G401.6 (cell line): ENCODE measurements around the gene OPN4.

Experiments used
- FAIRE-seq: peaks from 2 replicates; lab custom pipeline; 2012; peaks lifted over from hg19 to GRCh38; lab: Jason Lieb, UNC

The OPN4 gene

DNA sequence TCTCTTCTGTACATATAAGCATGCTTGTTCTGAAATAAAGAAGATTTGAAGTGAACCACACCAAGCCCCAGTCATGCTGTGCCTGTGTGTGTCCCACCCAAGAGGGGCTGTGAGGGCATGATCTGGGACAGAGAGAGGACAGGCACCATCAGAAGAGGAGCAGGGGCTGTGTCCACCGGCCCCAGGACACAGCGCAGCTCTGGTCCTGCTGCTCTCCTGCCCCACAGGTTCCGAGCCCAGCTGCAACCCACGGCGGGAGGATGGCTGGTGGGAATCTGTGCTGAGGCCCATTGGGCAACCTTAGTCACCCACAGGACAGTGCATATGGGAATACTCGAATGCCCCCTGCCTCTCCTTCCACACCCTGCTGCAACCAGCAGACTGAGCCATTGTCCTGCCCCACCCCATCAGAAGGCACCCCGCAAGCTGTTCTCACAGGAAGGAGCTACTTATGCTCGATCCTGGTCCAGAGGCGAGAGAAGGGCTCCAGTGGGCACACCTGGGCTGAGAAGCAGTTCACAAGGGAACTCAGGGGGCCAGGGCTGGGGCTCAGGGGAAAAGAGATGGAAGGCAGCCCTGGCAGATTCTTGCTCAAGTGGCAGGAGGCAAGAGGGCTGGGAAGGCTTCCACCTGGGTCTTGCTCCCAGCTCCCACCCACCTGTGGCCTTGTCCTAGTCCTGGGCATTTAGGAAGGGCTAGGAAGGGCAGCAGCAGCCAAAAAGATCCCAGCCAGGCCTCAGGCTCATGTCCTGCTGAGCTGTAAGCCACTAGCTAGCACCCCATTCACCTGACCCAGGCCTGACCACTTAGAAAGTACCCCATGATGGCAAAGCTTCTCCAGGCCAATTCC lies 45.9 kb downstream of the OPN4 start:
- no peak for FAIRE-seq

DNA sequence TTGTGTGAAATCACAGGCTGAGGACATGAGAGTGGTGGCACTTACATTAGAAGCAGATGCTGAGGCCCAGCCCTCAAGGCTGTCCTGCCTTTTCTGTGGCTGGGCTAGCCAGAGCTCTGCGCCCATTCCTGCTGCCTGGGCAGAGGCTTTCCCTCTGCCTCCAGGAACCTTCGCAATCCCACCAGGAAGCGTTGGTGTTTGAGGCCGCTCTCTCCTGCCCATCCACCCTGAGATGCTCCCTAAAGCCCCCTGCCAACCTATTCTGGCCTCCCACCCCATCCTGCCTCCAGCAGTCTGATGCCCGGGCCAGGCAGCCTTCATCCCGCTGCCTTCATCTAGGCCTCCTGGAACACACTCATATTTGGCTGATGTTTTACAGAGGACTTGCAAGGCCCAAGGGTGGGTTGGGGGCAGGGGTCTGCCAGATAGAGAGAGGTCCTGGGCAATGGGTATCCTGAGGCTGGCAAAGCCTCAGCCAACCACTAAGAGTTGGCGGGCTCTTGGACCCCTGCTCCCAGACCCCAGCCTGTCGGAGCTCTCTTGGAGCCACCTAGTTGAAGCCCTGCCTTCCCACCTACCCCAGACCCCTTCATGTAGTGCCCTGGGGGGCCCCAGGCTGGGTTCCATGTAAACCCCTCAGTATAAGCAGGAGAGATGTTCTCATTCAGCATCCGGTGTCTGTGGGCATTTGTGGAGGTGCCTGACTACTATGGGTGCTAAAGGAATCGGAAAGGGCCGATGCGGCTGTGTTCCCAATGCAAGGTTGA lies 46.7 kb downstream of the OPN4 start:
- no peak for FAIRE-seq

DNA sequence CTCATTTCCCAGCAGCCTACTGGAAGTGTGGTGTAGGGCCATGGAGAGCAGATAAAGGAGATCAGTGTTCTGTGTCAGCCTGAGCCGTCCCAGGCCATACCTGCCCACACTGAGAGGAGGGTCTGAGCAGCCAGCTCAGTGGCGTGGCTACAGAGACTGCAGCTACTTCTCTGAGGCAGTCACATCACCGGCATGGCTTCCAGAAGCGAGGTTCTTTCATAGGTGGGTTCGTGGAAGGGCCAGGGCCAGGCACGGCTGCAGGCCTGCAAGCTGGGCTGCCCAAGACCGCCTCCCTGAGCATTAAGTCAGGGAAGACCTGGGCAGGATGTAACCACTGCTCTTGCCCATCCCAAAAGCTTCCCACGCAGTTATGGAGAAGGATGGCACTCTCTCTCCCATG lies 48.8 kb downstream of the OPN4 start:
- FAIRE-seq, result no peak

DNA sequence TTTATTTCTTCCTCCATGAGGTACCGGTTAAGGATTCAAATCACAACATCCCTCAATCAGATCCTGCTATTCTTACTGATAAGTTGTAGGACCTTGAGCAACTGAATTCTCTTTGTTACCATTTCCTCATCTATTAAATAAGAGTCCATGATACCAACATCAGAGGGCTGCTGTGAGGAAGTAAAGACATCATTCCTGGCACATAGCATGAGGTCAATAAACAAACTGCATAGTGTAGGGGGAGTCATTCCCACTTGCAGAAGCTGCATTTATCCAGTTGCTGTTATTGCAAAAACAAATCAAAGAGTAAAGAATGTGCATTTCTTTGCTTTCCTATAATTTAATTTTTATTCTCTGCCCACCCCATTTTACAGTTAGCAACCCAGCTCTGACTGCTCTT lies 50.8 kb downstream of the OPN4 start:
- no peak for FAIRE-seq

DNA sequence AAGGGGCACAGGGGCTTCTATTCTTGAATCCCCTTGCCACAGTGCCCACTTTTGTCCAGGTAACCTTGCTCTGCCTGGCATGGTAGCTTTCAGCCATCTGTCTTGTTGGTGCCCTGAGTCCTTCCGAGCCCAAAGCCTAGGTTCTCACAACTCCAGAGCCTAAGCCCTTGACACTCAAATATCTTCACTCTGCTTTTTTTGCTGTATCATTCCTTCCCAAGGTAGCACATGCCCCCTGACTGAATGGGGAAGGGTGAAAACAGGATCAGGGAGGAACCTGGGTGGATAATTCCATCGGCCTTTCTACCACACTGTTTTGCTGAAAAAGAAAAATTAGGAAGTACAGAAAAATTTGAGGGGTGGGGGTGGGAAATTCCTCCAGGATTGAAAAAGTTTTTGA lies 51.6 kb downstream of the OPN4 start:
- FAIRE-seq, result no peak

DNA sequence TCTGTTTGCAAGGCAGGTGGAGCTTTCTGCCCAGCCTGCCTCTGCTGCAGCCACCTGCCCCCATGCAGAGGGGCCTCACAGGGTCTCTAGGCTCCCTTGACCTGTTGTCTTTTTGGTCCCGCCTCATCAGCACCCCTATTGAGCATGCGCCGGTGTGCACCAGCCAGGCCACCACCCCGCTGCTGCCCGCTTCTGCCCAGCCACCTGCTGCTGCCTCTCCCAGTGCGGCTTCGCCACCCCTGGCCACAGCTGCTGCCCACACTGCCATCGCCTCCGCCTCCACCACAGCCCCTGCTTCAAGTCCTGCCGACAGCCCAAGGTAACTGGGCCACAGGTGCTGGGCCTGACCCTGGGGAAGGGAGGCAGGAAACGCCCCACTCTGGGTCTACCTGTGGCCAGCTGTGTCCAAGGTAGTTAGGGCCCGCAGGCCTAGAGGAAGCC lies 52.1 kb downstream of the OPN4 start:
- FAIRE-seq, result no peak

DNA sequence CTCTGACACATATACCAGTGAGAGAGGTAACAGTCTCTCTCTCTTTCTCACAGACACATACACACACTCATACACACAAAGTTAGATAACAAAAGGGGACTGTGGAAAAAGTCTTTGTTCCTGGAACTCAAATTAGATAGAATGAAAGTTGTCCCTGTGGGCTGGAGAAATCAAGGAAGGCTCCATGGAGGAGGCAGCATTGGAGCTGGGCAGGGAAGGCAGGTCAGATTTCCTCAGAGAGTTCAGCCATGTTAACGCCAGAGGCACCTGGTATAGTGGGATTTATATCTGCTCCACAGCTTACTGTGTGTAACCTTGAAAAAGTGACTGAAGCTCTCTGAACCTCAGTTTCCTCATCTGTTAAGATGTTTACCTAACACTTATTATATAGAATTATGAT lies 52.6 kb downstream of the OPN4 start:
- no peak for FAIRE-seq

DNA sequence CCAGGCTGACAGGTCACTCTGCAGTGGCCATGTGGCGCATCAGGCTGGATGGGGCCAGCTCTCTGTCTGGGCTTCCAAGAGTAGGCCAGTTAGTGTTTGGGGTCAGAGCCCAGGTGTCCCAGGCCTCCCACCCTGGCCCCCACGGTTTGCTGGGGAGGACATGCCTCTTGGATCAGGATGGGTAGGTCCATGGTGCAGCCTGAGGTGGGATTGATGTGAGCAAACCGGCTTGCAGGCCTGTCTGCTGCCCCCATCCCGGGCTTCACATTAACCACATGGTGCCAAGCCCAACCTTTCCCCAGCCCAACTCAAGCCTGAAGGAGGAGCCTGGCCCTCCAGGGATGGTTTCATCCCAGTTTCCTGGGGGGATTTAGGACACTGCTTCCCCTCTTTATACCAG lies 53.2 kb downstream of the OPN4 start:
- FAIRE-seq, result no peak

DNA sequence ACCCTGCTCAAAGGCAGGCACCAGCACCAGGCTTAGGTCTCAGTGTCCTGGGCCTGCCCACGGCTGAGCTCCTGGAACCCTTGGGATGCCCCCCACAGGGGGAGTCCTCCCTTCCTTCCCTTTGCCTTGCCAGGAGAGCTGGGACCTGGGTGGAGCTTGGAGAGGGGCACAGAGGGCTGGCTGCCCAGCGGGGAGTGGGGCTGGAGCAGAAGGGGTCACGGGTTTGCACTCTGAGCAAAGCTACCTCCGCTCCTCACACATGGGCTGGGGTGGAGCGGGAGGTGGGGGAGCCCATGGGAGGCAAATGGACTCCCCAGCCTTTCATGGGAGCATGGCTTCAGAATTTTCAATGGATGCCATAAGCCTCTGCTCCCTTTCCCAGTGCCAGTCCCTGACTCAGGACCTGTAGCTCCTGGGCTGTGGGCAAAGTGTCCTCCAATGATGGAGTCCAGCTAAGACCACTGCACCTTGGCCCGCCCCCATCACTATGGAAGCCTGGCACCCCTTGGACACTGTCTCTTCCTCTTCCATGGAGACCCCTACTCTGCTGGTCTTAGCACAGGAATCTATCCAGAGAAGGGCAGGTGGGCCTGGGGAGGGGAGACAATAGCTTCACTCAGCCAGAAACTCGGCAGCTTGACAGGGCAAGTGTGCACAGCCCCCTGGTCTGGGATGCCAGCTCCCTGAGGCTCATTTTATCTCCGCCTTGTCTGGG lies 53.9 kb downstream of the OPN4 start:
- no peak for FAIRE-seq

DNA sequence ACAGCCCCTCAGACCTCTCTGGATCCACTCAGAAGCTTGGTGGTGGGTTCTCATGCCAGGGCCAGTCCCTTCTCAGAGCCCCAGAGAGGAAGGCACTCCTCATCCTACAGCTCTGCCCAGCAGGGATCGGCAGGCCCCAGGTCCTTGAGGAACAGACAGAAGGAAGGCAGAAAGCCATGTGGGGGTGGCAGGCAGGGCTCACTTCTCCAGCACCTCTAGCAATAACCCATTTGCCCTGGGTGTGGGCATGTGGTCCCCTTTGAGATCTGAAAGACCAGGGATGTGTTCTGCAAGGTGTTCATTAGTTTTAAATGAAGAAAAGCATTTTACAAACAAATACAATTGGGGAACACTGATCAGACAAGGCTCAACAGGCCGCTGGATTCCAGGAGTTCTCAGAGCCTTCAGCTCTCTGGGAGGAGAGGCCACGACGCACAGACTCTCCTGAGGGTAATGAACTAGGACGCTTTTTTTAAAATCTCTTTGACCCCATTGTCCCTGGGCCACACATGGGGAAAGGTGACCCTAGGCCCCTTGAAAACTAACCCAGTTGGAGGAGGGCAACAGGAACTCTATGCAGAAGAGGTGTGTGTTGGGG lies 54.5 kb downstream of the OPN4 start:
- FAIRE-seq, result no peak

DNA sequence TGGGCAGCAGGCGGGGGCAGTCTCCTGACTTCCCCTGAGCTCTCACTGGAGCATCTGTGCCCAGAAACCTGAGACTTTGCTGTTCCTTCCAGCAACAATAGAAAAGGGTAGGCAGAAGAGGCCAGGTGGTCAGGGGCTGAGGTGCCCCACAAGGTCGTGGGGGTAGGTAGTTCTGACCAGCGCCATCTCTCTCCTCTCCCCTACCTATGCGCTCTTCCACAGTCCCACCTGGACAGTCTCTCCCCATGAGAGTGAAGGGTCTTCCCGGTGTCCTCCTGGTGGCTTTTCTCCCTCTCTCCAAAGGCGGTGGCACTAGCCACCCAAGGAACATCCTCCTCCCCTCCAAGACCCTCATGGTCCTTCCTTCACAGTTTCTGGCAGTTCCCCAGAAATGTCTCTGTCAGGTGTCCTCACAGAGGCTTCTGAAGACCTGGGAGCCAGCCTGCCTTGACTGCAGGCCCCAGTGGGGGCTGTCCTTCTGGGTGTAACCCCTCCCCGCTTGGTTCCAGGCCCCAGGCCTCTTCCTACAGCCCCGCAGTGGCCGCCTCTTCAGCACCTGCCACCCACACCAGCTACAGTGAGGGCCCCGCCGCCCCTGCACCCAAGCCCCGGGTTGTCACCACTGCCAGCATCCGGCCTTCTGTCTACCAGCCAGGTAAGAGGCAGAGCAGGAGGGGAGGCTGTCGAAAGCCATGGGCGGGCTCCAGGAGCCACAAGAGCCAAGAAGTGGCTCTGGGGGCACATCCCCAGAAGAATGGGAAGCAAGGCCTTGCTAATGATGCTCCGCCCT lies 55.2 kb downstream of the OPN4 start:
- no peak for FAIRE-seq

DNA sequence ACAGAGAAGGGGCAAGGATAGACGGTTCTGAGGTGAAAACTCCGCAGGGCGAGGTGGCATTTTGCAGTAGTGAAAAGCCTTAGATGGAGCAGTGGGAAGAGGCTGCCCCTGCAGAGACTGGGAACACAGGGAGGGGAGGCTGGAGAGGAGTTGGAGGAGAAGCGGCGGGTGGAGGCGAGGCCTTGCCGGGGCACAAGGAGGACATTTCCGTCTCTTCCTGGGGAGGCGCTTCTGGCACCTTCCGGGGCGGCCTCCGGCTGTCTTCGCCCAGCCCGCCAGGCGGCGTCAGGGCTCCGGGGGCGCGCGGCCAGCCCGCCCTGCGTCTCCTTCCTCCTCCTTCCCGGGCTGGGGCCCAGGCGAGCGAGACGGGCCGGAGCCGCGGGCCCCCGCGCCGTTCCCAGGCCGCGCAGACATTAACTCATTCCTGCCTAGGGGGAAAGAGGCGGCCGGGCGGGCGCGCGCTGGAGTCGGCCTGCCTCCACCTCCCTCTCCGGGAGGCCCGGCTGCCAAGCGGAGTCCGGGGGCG lies 56.7 kb downstream of the OPN4 start:
- no peak for FAIRE-seq

DNA sequence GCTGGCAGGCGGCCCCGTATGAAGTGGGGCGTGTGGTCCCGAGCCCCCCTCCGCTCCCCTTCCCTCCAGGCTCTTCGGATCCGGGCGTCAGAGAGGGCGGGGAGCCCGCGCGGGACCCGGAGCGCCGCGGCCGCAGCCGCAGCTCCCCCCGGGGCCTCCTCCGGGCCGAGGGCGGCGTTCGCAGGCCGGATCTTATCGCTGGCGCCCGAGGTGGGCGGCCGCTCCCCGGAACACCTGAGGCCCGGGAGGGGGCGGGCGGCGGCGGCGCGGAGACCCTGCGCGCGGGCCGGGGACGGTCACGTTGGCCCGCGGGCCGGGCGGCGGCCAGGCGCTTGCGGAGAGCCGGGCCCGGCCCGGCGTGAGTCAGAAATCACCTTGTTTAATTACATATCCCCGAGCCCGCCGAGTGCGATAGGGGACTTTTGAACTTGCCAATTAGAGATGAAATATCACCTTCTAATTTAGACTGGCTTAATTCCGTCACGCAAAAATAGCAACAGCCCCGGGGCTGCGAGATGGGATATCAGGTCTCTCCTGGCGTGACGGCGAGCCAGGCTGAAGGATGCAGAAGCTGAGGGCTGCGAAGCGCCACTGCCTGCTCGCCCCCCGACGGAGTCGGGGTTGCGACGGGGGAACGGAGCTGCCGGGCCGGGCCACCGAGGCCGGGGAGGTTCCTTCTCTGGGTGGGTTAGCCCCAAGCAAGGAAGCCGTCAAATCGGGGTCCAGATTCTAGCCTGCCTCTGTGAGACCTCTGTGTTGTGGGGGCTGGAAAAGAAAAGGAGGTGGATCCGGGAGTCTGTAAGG lies 57.4 kb downstream of the OPN4 start:
- FAIRE-seq, result no peak

DNA sequence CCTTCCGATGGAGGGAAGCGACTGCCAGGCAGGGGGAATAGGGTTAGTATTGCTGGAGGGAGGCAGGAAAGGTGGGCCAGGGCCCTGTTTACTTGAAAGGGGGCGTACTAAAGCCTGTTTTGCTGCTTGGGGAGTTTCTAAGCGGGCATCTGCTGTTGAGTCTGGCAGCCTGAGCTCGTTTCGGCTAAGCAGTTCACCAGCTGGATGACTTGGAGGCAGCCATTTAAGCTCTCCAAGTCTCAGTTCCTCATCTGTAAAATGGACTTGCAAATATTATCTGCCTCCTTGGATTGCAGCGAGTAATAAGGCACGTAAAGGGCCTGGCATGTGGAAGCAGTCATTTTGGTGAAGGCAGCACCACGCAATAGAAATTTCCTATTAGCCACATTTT lies 58.0 kb downstream of the OPN4 start:
- FAIRE-seq, result no peak

DNA sequence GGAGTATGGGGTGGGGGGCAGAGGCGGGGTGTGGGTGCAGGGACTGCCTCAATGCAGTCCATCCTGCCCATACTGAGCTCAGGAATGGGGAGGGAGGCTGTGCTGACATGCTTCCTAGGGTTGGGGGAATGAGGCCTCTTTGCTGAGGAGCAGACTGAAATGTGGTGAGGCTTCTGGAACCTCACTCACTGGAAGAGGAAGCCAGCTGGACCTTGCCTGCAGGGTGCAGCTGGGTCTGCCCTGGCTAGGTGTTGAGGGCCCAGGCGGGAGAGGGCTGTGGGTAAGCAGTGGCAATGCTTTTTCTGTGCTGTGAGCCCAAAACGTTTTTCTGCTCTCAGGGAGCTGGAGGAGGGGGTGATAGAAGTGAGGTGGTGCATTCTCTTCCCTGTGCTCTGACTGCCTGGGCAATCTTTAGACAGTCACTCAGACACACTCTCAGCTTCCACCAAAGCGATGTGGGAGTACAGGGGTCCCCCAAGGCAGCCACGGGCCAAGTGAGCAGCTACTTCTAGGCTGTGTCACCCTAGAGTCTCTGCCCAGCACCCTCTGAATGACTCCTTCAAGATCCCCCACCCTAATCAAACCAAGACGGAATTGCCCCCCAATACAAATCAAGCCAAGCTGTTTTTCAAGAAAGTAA lies 60.9 kb downstream of the OPN4 start:
- no peak for FAIRE-seq

DNA sequence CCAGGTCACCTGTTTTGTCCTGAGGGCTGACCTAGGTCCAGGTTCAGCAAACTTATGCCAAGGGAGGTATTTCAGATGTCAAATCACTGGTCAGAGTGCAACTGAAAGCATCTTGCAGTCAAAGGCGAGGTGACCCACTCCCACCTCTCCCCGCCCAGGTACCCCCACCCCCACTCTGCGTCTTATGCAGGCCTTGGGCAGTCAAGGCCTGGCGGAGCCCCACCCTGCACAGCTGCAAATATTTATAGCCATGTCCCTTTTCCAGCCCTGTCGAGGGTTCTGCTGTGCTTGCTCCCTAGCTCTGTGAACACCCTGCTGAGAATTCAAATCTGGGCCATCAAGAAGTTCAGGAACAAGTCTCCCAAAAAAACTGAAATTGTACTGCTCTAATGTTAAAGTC lies 61.5 kb downstream of the OPN4 start:
- no peak for FAIRE-seq
